A673 (cell line): ENCODE measurements around the gene PMFBP1.

Source experiments
- CTCF ChIP-seq: fragments of 300-800, 200-600 bp; sonication (generic); conservative IDR thresholded peaks from 2 replicates; pipeline ENCODE4 v1.5.1; 2017; ENCODE audit warnings: low read depth, mild to moderate bottlenecking, antibody characterized with exemption, low read length, moderate library complexity, mixed read lengths
- EZH2 ChIP-seq: fragments of 200-600 bp; sonication (generic); IDR thresholded peaks from 2 replicates; pipeline ENCODE4 v1.6.1; 2017; ENCODE audit warnings: borderline replicate concordance, low read depth, mild to moderate bottlenecking, mixed read lengths, antibody characterized with exemption, low read length; ENCODE audit not compliant: poor library complexity, severe bottlenecking

- TF ChIP-seq EZH2 (no peak), CTCF (no peak)
Observed at GRCh38 chr16:72198771-72199201, 26.8 kb upstream of the PMFBP1 start.
